HG03469 (cell line): ENCODE data around the gene FOXJ3.
"Not testable (repeated sequence)": the region's sequence is repeated elsewhere in the genome, so short reads cannot be mapped to it uniquely, and the experiment has no call there.

Source experiments
- ATAC-seq: cut with Tn5 transposase; IDR thresholded peaks from one replicate; pipeline ENCODE4 v1.9.1; 2021; ENCODE audit warnings: mild to moderate bottlenecking, moderate library complexity, moderate number of reproducible peaks; ENCODE audit not compliant: unreplicated experiment

Gene FOXJ3

GRCh38 chr1:42259059-42259738, 75.8 kb downstream of the FOXJ3 start:
- ATAC-seq, result no peak

GRCh38 chr1:42258218-42258617, 76.8 kb downstream of the FOXJ3 start:
- ATAC-seq, result no peak

GRCh38 chr1:42251042-42251441, 84.0 kb downstream of the FOXJ3 start:
- ATAC-seq, result no peak

GRCh38 chr1:42250164-42250563, 84.9 kb downstream of the FOXJ3 start:
- no peak for ATAC-seq

GRCh38 chr1:42240966-42241755, 93.9 kb downstream of the FOXJ3 start:
- ATAC-seq, result no peak

GRCh38 chr1:42239555-42239954, 95.5 kb downstream of the FOXJ3 start:
- no peak for ATAC-seq

- ATAC-seq, result no peak
Measured at GRCh38 chr1:42239041-42239440, 96.0 kb downstream of the FOXJ3 start.

GRCh38 chr1:42231253-42231652, 103.8 kb downstream of the FOXJ3 start:
- no peak for ATAC-seq

- ATAC-seq, result no peak
Measured at GRCh38 chr1:42228938-42229337, 106.1 kb downstream of the FOXJ3 start.

GRCh38 chr1:42223036-42223435, 112.0 kb downstream of the FOXJ3 start:
- no peak for ATAC-seq

GRCh38 chr1:42221952-42222606, 113.0 kb downstream of the FOXJ3 start:
- no peak for ATAC-seq

- no peak for ATAC-seq
Measured at GRCh38 chr1:42221456-42221855, 113.6 kb downstream of the FOXJ3 start.

GRCh38 chr1:42219627-42220026, 115.4 kb downstream of the FOXJ3 start:
- ATAC-seq, result no peak

GRCh38 chr1:42214447-42214871, 120.6 kb downstream of the FOXJ3 start:
- ATAC-seq, result no peak

GRCh38 chr1:42211224-42211623, 123.8 kb downstream of the FOXJ3 start:
- no peak for ATAC-seq

- ATAC-seq, result no peak
Measured at GRCh38 chr1:42210421-42211133, 124.5 kb downstream of the FOXJ3 start.

GRCh38 chr1:42209526-42210251, 125.3 kb downstream of the FOXJ3 start:
- ATAC-seq, result no peak

GRCh38 chr1:42206930-42207329, 128.1 kb downstream of the FOXJ3 start:
- ATAC-seq, result not testable (repeated sequence)

GRCh38 chr1:42206164-42206563, 128.9 kb downstream of the FOXJ3 start:
- no peak for ATAC-seq

GRCh38 chr1:42201986-42202385, 133.0 kb downstream of the FOXJ3 start:
- ATAC-seq, result no peak
